ENCODE results near the gene CLMP. TPM values are rescaled to one million over a fixed set of nuclear protein-coding genes. Genes with fewer than 3 reads are reported as not detected.

The CLMP gene
- total and polyA plus RNA-seq, 2 donors (not counting 3 experiments of a cell fraction or from before 2014, with no cell fraction given), result 0.03 to 0.18 TPM

GRCh38 chr11:123082977-123083376, 112.1 kb downstream of the CLMP start:
- POLR2A ChIA-PET, result interaction anchor here (0.7 to 2.0 kb wide), 5 partner anchors 8 to 29 kb away, joined by 3 to 11 read pairs (median 3); partner anchors contain the start of gene HSPA8
- BruUV-seq (replicated peaks), result no TSS peak
- CTCF ChIA-PET, result interaction anchor here (0.6 to 4.9 kb wide), 7 partner anchors 10 to 497 kb away, joined by 3 to 32 read pairs (median 4); no protein-coding TSS in a partner anchor

GRCh38 chr11:123080015-123080414, 115.0 kb downstream of the CLMP start:
- H4K20me1 ChIP-seq (replicated peaks; ENCODE audit: control insufficient read depth, extremely low read depth, insufficient read depth, low read length), result no peaks in the 10 kb centered on the region
- FAIRE-seq, result no peak
- H3K4me1 ChIP-seq (ENCODE audit: control insufficient read depth, extremely low read depth, insufficient read depth, low read length), result peaks cover 15% of the 10 kb centered on the region
- no peaks in the 10 kb centered on the region for H3K9me1 ChIP-seq (replicated peaks; ENCODE audit: control insufficient read depth, extremely low read depth, insufficient read depth, low read length)
- dilution Hi-C loops (cut with MboI; ENCODE audit: extremely low pct_ligation_motif_present, low sequenced_read_pairs) (no loop called here), intact Hi-C loops (cut with micrococcal nuclease) (no loop called here)
- no peaks in the 10 kb centered on the region for H3K36me3 ChIP-seq (ENCODE audit: control insufficient read depth in 2 of 2, extremely low read depth in 1 of 2, insufficient read depth in 2 of 2, low read length in 2 of 2)
- no peak overlapping the region for H3K27ac ChIP-seq (ENCODE audit: insufficient read depth, low read depth, low read length)
- no peak overlapping the region for H3K4me2 ChIP-seq (ENCODE audit: insufficient read depth, low read length)
- TF ChIP-seq CTCF (IDR thresholded peaks at IDR 0.05; ENCODE audit: extremely low read depth in 1 of 2, insufficient read depth in 1 of 2, low read depth in 1 of 2, low read length in 2 of 2), result no peak
- TF ChIP-seq MAX (IDR thresholded peaks at IDR 0.05; ENCODE audit: insufficient read depth, insufficient read length), result no peak
- no peak for TF ChIP-seq FOS (IDR thresholded peaks at IDR 0.05; ENCODE audit: borderline replicate concordance, insufficient read depth, low read length)
- TF ChIP-seq POLR2A (IDR thresholded peaks at IDR 0.05; ENCODE audit: low read depth, low read length), result no peak
- TF ChIP-seq MYC (IDR thresholded peaks at IDR 0.05; ENCODE audit: low read depth, low read length), result no peak
- TF ChIP-seq POLR2AphosphoS5 (IDR thresholded peaks at IDR 0.05; ENCODE audit: insufficient read depth, low read depth, low read length), result no peak
- TF ChIP-seq GATA2 (IDR thresholded peaks at IDR 0.05; ENCODE audit: insufficient read depth, insufficient read length, low read depth, low read length), result no peak
- no peak for TF ChIP-seq JUN (IDR thresholded peaks at IDR 0.05; ENCODE audit: borderline replicate concordance, insufficient read depth, insufficient read length, low read depth)
- TF ChIP-seq EZH2 (IDR thresholded peaks at IDR 0.05; ENCODE audit: borderline replicate concordance, low read depth, low read length, severe bottlenecking), result no peak
- H2AFZ ChIP-seq (ENCODE audit: low read depth, low read length), result no peak overlapping the region
- DNase-seq (ENCODE audit: low read depth, low spot score), result no peak
- H3K4me3 ChIP-seq (replicated peaks in 1 of 3; ENCODE audit: insufficient read depth in 1 of 3, low read depth in 1 of 3, low read length in 3 of 3), result no peak overlapping the region
- ChIA-PET CTCF (interaction anchor here (0.7 to 1.6 kb wide), 3 partner anchors 23 to 181 kb away, joined by 3 to 6 read pairs (median 3); no protein-coding TSS in a partner anchor), POLR2A (no interaction called here)
- no peaks in the 10 kb centered on the region for H3K79me2 ChIP-seq (ENCODE audit: control insufficient read depth, insufficient read depth, low read length)
- no peaks in the 10 kb centered on the region for H3K9me3 ChIP-seq (replicated peaks; ENCODE audit: control insufficient read depth, insufficient read depth, low read length)
- no peak overlapping the region for H3K9ac ChIP-seq (replicated peaks; ENCODE audit: extremely low read depth, insufficient read depth, low read length)
- no TSS peak for BruUV-seq (replicated peaks)
- H3K27me3 ChIP-seq (ENCODE audit: control insufficient read depth in 2 of 2, insufficient read depth in 2 of 2, low read length in 2 of 2), result no peaks in the 10 kb centered on the region

More at GRCh38 chr11:123082977-123083376, 112.1 kb downstream of the CLMP start:
- Histone ChIP-seq H3K27me3 (ENCODE audit: control insufficient read depth in 2 of 2, insufficient read depth in 2 of 2, low read length in 2 of 2) (no peaks in the 10 kb centered on the region), H3K36me3 (ENCODE audit: control insufficient read depth in 2 of 2, extremely low read depth in 1 of 2, insufficient read depth in 2 of 2, low read length in 2 of 2) (no peaks in the 10 kb centered on the region), H3K9me3 (replicated peaks; ENCODE audit: control insufficient read depth, insufficient read depth, low read length) (no peaks in the 10 kb centered on the region), H3K27ac (ENCODE audit: insufficient read depth, low read depth, low read length) (peak overlapping the region; percentile 74), H3K9me1 (replicated peaks; ENCODE audit: control insufficient read depth, extremely low read depth, insufficient read depth, low read length) (no peaks in the 10 kb centered on the region), H3K9ac (replicated peaks; ENCODE audit: extremely low read depth, insufficient read depth, low read length) (peak overlapping the region; percentile 32), H3K4me1 (ENCODE audit: control insufficient read depth, extremely low read depth, insufficient read depth, low read length) (peaks cover 15% of the 10 kb centered on the region), H2AFZ (ENCODE audit: low read depth, low read length) (peak overlapping the region; percentile 7), H3K79me2 (ENCODE audit: control insufficient read depth, insufficient read depth, low read length) (no peaks in the 10 kb centered on the region), H4K20me1 (replicated peaks; ENCODE audit: control insufficient read depth, extremely low read depth, insufficient read depth, low read length) (no peaks in the 10 kb centered on the region), H3K4me3 (replicated peaks in 1 of 3; ENCODE audit: insufficient read depth in 1 of 3, low read depth in 1 of 3, low read length in 3 of 3) (peak overlapping the region in 1 of 3 experiments; percentile 3), H3K4me2 (ENCODE audit: insufficient read depth, low read length) (peak overlapping the region; percentile 49)
- peak; percentile 38 for TF ChIP-seq GATA2 (IDR thresholded peaks at IDR 0.05; ENCODE audit: insufficient read depth, insufficient read length, low read depth, low read length)
- TF ChIP-seq POLR2A (IDR thresholded peaks at IDR 0.05; ENCODE audit: low read depth, low read length), result no peak
- no peak for TF ChIP-seq FOS (IDR thresholded peaks at IDR 0.05; ENCODE audit: borderline replicate concordance, insufficient read depth, low read length)
- intact Hi-C loops (cut with micrococcal nuclease) (loop anchor here (1.0 kb wide), 1 partner anchor 21 kb away; the partner anchor contains the start of gene HSPA8), dilution Hi-C loops (cut with MboI; ENCODE audit: extremely low pct_ligation_motif_present, low sequenced_read_pairs) (no loop called here)
- no peak for FAIRE-seq
- no peak for DNase-seq (ENCODE audit: low read depth, low spot score)
